Uterus (tissue), 4 donors: ENCODE measurements around the gene NCOA3. TPM values are rescaled to one million over a fixed set of nuclear protein-coding genes. Genes with fewer than 3 reads are reported as not detected.

Experiments
- DNase-seq, 2 donors: peaks; one replicate each; pipeline ENCODE4 v3.0.0-alpha.2; 2019 to 2020
- H3K27ac ChIP-seq, 2 donors: fragments of 200-600 bp; sonication (generic); 1 replicate in 1 of 2; 2 replicates in 1 of 2; pipeline ENCODE4 v1.5.1; 2016 to 2018
- H3K27me3 ChIP-seq, 2 donors: fragments of 200-600 bp; sonication (generic); one replicate each; pipeline ENCODE4 v1.5.1; 2018 to 2019; ENCODE audit warnings: control low read depth in 1 of 2
- H3K36me3 ChIP-seq, 2 donors: fragments of 200-600 bp; sonication (generic); one replicate each; pipeline ENCODE4 v1.5.1; 2019; ENCODE audit warnings: control low read depth in 1 of 2
- H3K4me1 ChIP-seq, 2 donors: fragments of 200-600 bp; sonication (generic); one replicate each; pipeline ENCODE4 v1.5.1; 2018 to 2019; ENCODE audit warnings: control low read depth in 1 of 2
- H3K4me3 ChIP-seq, 2 donors: fragments of 200-600 bp; sonication (generic); 1 replicate in 1 of 2; 2 replicates in 1 of 2; pipeline ENCODE4 v1.5.1; 2018 to 2019; ENCODE audit warnings: mild to moderate bottlenecking in 1 of 2
- H3K9me3 ChIP-seq, 2 donors: fragments of 200-600 bp; sonication (generic); one replicate each; pipeline ENCODE4 v1.5.1; 2019; ENCODE audit warnings: control low read depth in 1 of 2
- CTCF ChIP-seq, 4 experiments: fragments of 200-600 bp in 2 of 4; fragments of 450-650 bp in 2 of 4; sonication (generic) in 2 of 4; IDR thresholded peaks; one replicate each; pipeline ENCODE4 v1.5.1; 2016 to 2019; ENCODE audit warnings: antibody characterized with exemption in 4 of 4, mild to moderate bottlenecking in 2 of 4, moderate library complexity in 1 of 4
- POLR2A ChIP-seq, 2 donors: fragments of 450-650 bp; IDR thresholded peaks; one replicate each; pipeline ENCODE4 v1.6.1; 2016; ENCODE audit warnings: antibody characterized with exemption in 2 of 2, mild to moderate bottlenecking in 1 of 2, moderate library complexity in 1 of 2
- intact Hi-C: fragments of 100-400 bp; cut with DNase I; formaldehyde crosslinking; loops from one replicate; pipeline ENCODE4 v1.15.1; 2023; ENCODE audit warnings: low total_unique reads
- total RNA-seq, 4 donors: library from RNA; depleted of rRNA in 3 of 4; stranded (reverse); fragments of >200 nt in 3 of 4; gene quantifications; one replicate each; pipeline versions ENCODE4 v1.1.0 to v1.2.4, GENCODE V29; 2014 to 2023
- donor health status: DM: yes; HTN: yes; CAD: no.

NCOA3 gene
- total RNA-seq, 4 donors from 2014 or later: 27.9 to 59.2 (median 44.2) TPM

GRCh38 chr20:47638851-47639250 is 137.2 kb downstream of the NCOA3 start:
- H3K4me3 ChIP-seq: no peak overlapping the region
- no peaks in the 10 kb centered on the region for H3K4me1 ChIP-seq
- intact Hi-C loops: no loop called here
- no peaks in the 10 kb centered on the region for H3K36me3 ChIP-seq
- H3K27me3 ChIP-seq: no peaks in the 10 kb centered on the region
- H3K9me3 ChIP-seq: no peaks in the 10 kb centered on the region
- H3K27ac ChIP-seq: no peak overlapping the region
- TF ChIP-seq CTCF (IDR thresholded peaks at IDR 0.05) (no peak), POLR2A (IDR thresholded peaks at IDR 0.05) (no peak)
- DNase-seq: no peak

- no peaks in the 10 kb centered on the region for H3K4me1 ChIP-seq
- no peak overlapping the region for H3K4me3 ChIP-seq
- H3K27ac ChIP-seq: no peak overlapping the region
- TF ChIP-seq POLR2A (IDR thresholded peaks at IDR 0.05) (no peak), CTCF (IDR thresholded peaks at IDR 0.05) (no peak)
- no peak for DNase-seq
- intact Hi-C loops: no loop called here
- no peaks in the 10 kb centered on the region for H3K9me3 ChIP-seq
- H3K27me3 ChIP-seq: no peaks in the 10 kb centered on the region
- H3K36me3 ChIP-seq: no peaks in the 10 kb centered on the region
These were observed 140.4 kb downstream of the NCOA3 start for GRCh38 chr20:47642118-47642517.

- DNase-seq: no peak
- Histone ChIP-seq H3K9me3 (no peaks in the 10 kb centered on the region), H3K4me3 (no peak overlapping the region), H3K4me1 (no peaks in the 10 kb centered on the region), H3K36me3 (no peaks in the 10 kb centered on the region), H3K27ac (no peak overlapping the region), H3K27me3 (no peaks in the 10 kb centered on the region)
- no peak for TF ChIP-seq POLR2A (IDR thresholded peaks at IDR 0.05)
- TF ChIP-seq CTCF (IDR thresholded peaks at IDR 0.05): no peak
- intact Hi-C loops: no loop called here
These were observed 140.9 kb downstream of the NCOA3 start for GRCh38 chr20:47642624-47643023.

- Histone ChIP-seq H3K36me3 (no peaks in the 10 kb centered on the region), H3K4me3 (no peak overlapping the region), H3K9me3 (no peaks in the 10 kb centered on the region), H3K27ac (no peak overlapping the region), H3K27me3 (no peaks in the 10 kb centered on the region), H3K4me1 (no peaks in the 10 kb centered on the region)
- intact Hi-C loops: no loop called here
- no peak for DNase-seq
- TF ChIP-seq POLR2A (IDR thresholded peaks at IDR 0.05) (no peak), CTCF (IDR thresholded peaks at IDR 0.05) (no peak)
These were observed 143.9 kb downstream of the NCOA3 start for GRCh38 chr20:47645632-47646031.

GRCh38 chr20:47647994-47648393 is 146.3 kb downstream of the NCOA3 start:
- Histone ChIP-seq H3K27me3 (no peaks in the 10 kb centered on the region), H3K27ac (no peak overlapping the region), H3K4me3 (no peak overlapping the region), H3K9me3 (no peaks in the 10 kb centered on the region), H3K4me1 (no peaks in the 10 kb centered on the region), H3K36me3 (no peaks in the 10 kb centered on the region)
- TF ChIP-seq POLR2A (IDR thresholded peaks at IDR 0.05): no peak
- TF ChIP-seq CTCF (IDR thresholded peaks at IDR 0.05): no peak
- intact Hi-C loops: no loop called here
- DNase-seq: no peak
